ENCODE results near the gene GPR153. TPM values are rescaled to one million over a fixed set of nuclear protein-coding genes. Genes with fewer than 3 reads are reported as not detected.

The GPR153 gene
- polyA plus RNA-seq, 1 experiment, result 9.0 TPM

DNA sequence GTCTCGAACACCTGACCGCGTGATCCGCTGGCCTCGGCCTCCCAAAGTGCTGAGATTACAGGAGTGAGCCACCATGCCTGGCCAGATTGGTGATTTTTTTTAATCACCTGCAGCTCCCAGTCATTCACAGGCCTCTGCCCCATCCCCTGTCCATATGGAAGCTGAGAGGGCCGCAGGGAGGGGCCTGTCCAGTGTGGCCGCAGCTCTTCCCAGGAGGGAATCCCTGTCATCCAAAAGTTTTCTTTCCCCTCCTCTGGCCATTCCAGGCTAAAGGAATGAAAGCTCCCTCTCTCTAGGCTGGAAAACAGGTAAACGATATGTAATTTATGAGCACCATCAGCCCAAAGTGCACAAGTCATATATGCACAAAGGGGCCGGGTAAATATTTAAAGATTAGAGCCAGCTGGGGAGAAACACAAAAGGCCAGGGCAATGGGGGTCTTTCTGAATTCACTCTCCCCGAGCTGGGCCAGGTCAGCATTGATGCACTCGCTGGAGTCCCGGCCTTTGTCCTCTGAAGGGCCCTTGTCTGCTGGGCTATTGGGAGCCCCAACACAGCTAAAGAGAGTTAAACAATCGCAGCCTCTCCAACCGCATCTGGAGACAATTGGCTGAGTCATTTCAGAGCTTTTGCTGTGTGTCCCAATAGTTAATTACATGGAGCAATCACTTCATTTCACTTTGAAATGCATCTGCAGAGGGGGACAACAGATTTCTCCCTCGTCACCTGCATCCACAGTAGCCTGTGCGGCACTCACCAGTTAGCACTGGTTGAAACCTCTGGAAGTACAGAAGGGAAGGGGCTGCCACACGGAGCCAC, 20.7 kb downstream of the GPR153 start:
- ChIA-PET POLR2A (no interaction called here), CTCF (interaction anchor here (1.0 to 1.7 kb wide), 4 partner anchors 20 to 198 kb away, joined by 3 to 6 read pairs (median 3); no protein-coding TSS in a partner anchor)
- H3K4me3 ChIP-seq (ENCODE audit: low read depth, low read length), result no peak overlapping the region
- no peak for DNase-seq (ENCODE audit: low read depth)
- no peaks in the 10 kb centered on the region for H3K36me3 ChIP-seq (ENCODE audit: control insufficient read depth, insufficient read depth, low read length)
- H3K27me3 ChIP-seq (ENCODE audit: control insufficient read depth, insufficient read depth, low read length), result peaks cover 29% of the 10 kb centered on the region
- TF ChIP-seq, protein P1, sequence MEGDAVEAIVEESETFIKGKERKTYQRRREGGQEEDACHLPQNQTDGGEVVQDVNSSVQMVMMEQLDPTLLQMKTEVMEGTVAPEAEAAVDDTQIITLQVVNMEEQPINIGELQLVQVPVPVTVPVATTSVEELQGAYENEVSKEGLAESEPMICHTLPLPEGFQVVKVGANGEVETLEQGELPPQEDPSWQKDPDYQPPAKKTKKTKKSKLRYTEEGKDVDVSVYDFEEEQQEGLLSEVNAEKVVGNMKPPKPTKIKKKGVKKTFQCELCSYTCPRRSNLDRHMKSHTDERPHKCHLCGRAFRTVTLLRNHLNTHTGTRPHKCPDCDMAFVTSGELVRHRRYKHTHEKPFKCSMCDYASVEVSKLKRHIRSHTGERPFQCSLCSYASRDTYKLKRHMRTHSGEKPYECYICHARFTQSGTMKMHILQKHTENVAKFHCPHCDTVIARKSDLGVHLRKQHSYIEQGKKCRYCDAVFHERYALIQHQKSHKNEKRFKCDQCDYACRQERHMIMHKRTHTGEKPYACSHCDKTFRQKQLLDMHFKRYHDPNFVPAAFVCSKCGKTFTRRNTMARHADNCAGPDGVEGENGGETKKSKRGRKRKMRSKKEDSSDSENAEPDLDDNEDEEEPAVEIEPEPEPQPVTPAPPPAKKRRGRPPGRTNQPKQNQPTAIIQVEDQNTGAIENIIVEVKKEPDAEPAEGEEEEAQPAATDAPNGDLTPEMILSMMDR (IDR thresholded peaks at IDR 0.05; ENCODE audit: insufficient read depth, low read depth, low read length), result no peak

GRCh38 chr1:6239213-6239752, 21.6 kb downstream of the GPR153 start:
- H3K4me3 ChIP-seq (ENCODE audit: low read depth, low read length), result no peak overlapping the region
- no peaks in the 10 kb centered on the region for H3K36me3 ChIP-seq (ENCODE audit: control insufficient read depth, insufficient read depth, low read length)
- CTCF ChIA-PET, result interaction anchor here (1.0 to 1.7 kb wide), 4 partner anchors 19 to 199 kb away, joined by 3 to 6 read pairs (median 3); no protein-coding TSS in a partner anchor
- no peak for DNase-seq (ENCODE audit: low read depth)
- H3K27me3 ChIP-seq (ENCODE audit: control insufficient read depth, insufficient read depth, low read length), result peaks cover 24% of the 10 kb centered on the region
- TF ChIP-seq, protein P1 (IDR thresholded peaks at IDR 0.05; ENCODE audit: insufficient read depth, low read depth, low read length), result no peak
- POLR2A ChIA-PET, result no interaction called here

DNA sequence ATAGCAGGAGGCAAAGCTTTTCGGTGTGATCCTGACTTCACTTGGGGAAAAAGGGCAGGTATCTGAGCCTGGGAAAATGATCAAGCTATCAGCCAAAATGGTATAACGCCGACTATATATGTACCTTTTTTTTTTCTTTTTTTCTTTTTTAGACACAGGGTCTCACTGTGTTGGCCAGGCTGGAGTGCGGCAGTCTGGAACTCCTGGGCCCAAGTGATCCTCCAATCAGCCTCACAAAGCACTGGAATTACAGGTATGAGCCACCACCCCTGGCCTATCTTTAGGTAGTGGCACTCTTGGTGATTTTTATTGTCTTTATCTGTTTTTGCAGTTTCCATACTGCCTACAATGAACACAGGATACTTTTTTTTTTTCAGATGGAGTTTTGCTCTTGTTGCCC, 23.8 kb downstream of the GPR153 start:
- ChIA-PET POLR2A (no interaction called here), CTCF (interaction anchor here (1.4 to 1.5 kb wide), 2 partner anchors 8 to 201 kb away, joined by 4 to 5 read pairs; no protein-coding TSS in a partner anchor)

DNA sequence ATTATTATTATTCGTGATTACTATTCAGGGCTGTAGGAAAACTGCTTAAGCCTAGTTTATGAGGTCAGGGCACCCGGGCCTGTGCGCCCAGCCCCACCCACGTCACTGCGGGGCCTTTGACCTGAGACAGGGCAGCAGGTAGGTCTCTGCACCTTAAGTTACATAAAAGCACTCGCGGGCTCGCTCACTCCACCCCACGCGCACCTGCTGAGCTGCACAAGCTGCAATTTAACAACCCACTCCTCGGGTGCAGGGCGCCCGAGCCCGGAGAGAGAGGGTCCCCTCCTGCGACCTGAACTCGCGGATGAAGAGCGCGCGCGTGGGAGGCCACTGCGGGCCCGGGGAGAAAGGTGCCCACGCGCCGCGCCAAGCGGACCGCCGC, 25.6 kb downstream of the GPR153 start:
- H3K36me3 ChIP-seq (ENCODE audit: control insufficient read depth, insufficient read depth, low read length), result peaks cover 5% of the 10 kb centered on the region
- DNase-seq (ENCODE audit: low read depth), result no peak
- CTCF ChIA-PET, result interaction anchor here (1.0 to 2.6 kb wide), 6 partner anchors 10 to 182 kb away, joined by 3 to 10 read pairs (median 6); no protein-coding TSS in a partner anchor
- H3K4me3 ChIP-seq (ENCODE audit: low read depth, low read length), result peak overlapping the region; percentile 65
- H3K27me3 ChIP-seq (ENCODE audit: control insufficient read depth, insufficient read depth, low read length), result peaks cover 2% of the 10 kb centered on the region; the same call in 1 of the 2 replicates
- TF ChIP-seq, protein P1 (IDR thresholded peaks at IDR 0.05; ENCODE audit: insufficient read depth, low read depth, low read length), result no peak
- POLR2A ChIA-PET, result interaction anchor here (0.6 kb wide), 1 partner anchor 150 kb away, joined by 5 read pairs; no protein-coding TSS in a partner anchor

More for the DNA sequence above, 23.8 kb downstream of the GPR153 start:
- peaks cover 2% of the 10 kb centered on the region; the same call in 1 of the 2 replicates for H3K36me3 ChIP-seq (ENCODE audit: control insufficient read depth, insufficient read depth, low read length)
- DNase-seq (ENCODE audit: low read depth), result no peak
- TF ChIP-seq, protein P1 (IDR thresholded peaks at IDR 0.05; ENCODE audit: insufficient read depth, low read depth, low read length), result no peak
- peaks cover 10% of the 10 kb centered on the region for H3K27me3 ChIP-seq (ENCODE audit: control insufficient read depth, insufficient read depth, low read length)
- no peak overlapping the region for H3K4me3 ChIP-seq (ENCODE audit: low read depth, low read length)
